ENCODE results near the gene SH2B3. TPM values are rescaled to one million over a fixed set of nuclear protein-coding genes. Genes with fewer than 3 reads are reported as not detected.
"Not testable (repeated sequence)": the region's sequence is repeated elsewhere in the genome, so short reads cannot be mapped to it uniquely, and the experiment has no call there.

Gene SH2B3
- total RNA-seq, 1 donor from 2014 or later, result 39.8 TPM

- intact Hi-C loops (cut with micrococcal nuclease), result loop anchor here (5.0 kb wide), 2 partner anchors 232 to 398 kb away; partner anchors contain the start of genes ACAD10 and BRAP
These were observed 49.2 kb downstream of the SH2B3 start for GRCh38 chr12:111454716-111455447.

GRCh38 chr12:111455448-111456320 is 50.0 kb downstream of the SH2B3 start:
- intact Hi-C loops (cut with micrococcal nuclease), result no loop called here

- intact Hi-C loops (cut with micrococcal nuclease), result no loop called here
These were observed 51.3 kb downstream of the SH2B3 start for GRCh38 chr12:111457071-111457470.

- intact Hi-C loops (cut with micrococcal nuclease), result no loop called here
These were observed 51.9 kb downstream of the SH2B3 start for GRCh38 chr12:111457577-111457976.

GRCh38 chr12:111458546-111459172 is 52.9 kb downstream of the SH2B3 start:
- intact Hi-C loops (cut with micrococcal nuclease), result no loop called here

GRCh38 chr12:111460111-111460510 is 54.4 kb downstream of the SH2B3 start:
- intact Hi-C loops (cut with micrococcal nuclease), result not testable (repeated sequence)

- intact Hi-C loops (cut with micrococcal nuclease), result no loop called here
These were observed 56.6 kb downstream of the SH2B3 start for GRCh38 chr12:111462210-111462769.

- intact Hi-C loops (cut with micrococcal nuclease), result no loop called here
These were observed 61.6 kb downstream of the SH2B3 start for GRCh38 chr12:111467092-111467856.

GRCh38 chr12:111467857-111468241 is 62.1 kb downstream of the SH2B3 start:
- intact Hi-C loops (cut with micrococcal nuclease), result no loop called here

GRCh38 chr12:111469401-111469800 is 63.7 kb downstream of the SH2B3 start:
- intact Hi-C loops (cut with micrococcal nuclease), result no loop called here

GRCh38 chr12:111471236-111471635 is 65.5 kb downstream of the SH2B3 start:
- intact Hi-C loops (cut with micrococcal nuclease), result no loop called here

- intact Hi-C loops (cut with micrococcal nuclease), result loop anchor here (1.0 kb wide), 2 partner anchors 47 to 85 kb away; no protein-coding TSS in a partner anchor
These were observed 76.7 kb downstream of the SH2B3 start for GRCh38 chr12:111482462-111482861.

GRCh38 chr12:111488271-111488670 is 82.5 kb downstream of the SH2B3 start:
- intact Hi-C loops (cut with micrococcal nuclease), result no loop called here

GRCh38 chr12:111488798-111489197 is 83.1 kb downstream of the SH2B3 start:
- intact Hi-C loops (cut with micrococcal nuclease), result no loop called here

GRCh38 chr12:111492979-111493378 is 87.3 kb downstream of the SH2B3 start:
- intact Hi-C loops (cut with micrococcal nuclease), result not testable (repeated sequence)

GRCh38 chr12:111494676-111495075 is 89.0 kb downstream of the SH2B3 start:
- intact Hi-C loops (cut with micrococcal nuclease), result no loop called here

Other genes with a start within 250 kb of the SH2B3 start
- 1.1 and 2.3 TPM in 2 replicates for gene PHETA1, start 36.8 kb upstream of the SH2B3 start, total RNA-seq
- gene ATXN2, start 193.4 kb downstream of the SH2B3 start, total RNA-seq, result 41.6 and 50.3 TPM in 2 replicates

All from T-helper 1 cell treated with Interleukin-12 subunit alpha and Interleukin-12 subunit beta and Interleukin-4 antibody, amounts not matched to agents 30 ng/mL and 1 ng/mL, for 36 hours (primary cell).